ENCODE data around the gene RASIP1.
"Not testable (repeated sequence)": the region's sequence is repeated elsewhere in the genome, so short reads cannot be mapped to it uniquely, and the experiment has no call there.

The RASIP1 gene

GRCh38 chr19:48718711-48719231, 21.6 kb downstream of the RASIP1 start:
- Histone ChIP-seq H3K4ac (ENCODE audit: low read depth in 1 of 2, low read length in 2 of 2) (no peak overlapping the region), H2AFZ (ENCODE audit: low read depth, low read length) (no peak overlapping the region), H4K8ac (ENCODE audit: low read length) (no peak overlapping the region), H3K27ac (ENCODE audit: low read length, poor library complexity, severe bottlenecking) (no peak overlapping the region), H2AK5ac (ENCODE audit: low read length, severe bottlenecking) (no peak overlapping the region), H2BK12ac (ENCODE audit: low read length in 2 of 2) (peak overlapping the region in 1 of 2 experiments; percentile 70), H2BK5ac (ENCODE audit: low read depth, low read length, poor library complexity, severe bottlenecking) (no peak overlapping the region), H3K4me2 (ENCODE audit: low read length, poor library complexity, severe bottlenecking) (no peak overlapping the region), H3K4me3 (ENCODE audit: insufficient read depth in 1 of 2, low read depth in 1 of 2, low read length in 2 of 2) (no peak overlapping the region), H3K18ac (ENCODE audit: low read depth in 1 of 2, low read length in 2 of 2) (no peak overlapping the region), H4K91ac (ENCODE audit: low read length) (no peak overlapping the region), H3K27me3 (ENCODE audit: control insufficient read depth in 1 of 2, insufficient read depth in 1 of 2, low read length in 2 of 2) (no peaks in the 10 kb centered on the region), H3K36me3 (ENCODE audit: control insufficient read depth in 1 of 2, insufficient read depth in 2 of 2, low read depth in 1 of 2, low read length in 2 of 2) (no peaks in the 10 kb centered on the region), H2BK15ac (ENCODE audit: low read depth, poor library complexity, severe bottlenecking) (no peak overlapping the region), H3K9ac (ENCODE audit: low read length) (no peak overlapping the region), H2BK120ac (ENCODE audit: low read depth, low read length) (no peak overlapping the region), H3K79me1 (replicated peaks; ENCODE audit: low read length, poor library complexity, severe bottlenecking) (peaks cover 8% of the 10 kb centered on the region), H3K23ac (ENCODE audit: low read length in 2 of 2) (no peak overlapping the region), H3K14ac (ENCODE audit: low read length in 2 of 2) (no peak overlapping the region), H3K9me3 (ENCODE audit: control insufficient read depth, low read length) (no peaks in the 10 kb centered on the region), H3K4me1 (ENCODE audit: control insufficient read depth, insufficient read depth, low read depth, low read length) (peaks cover 22% of the 10 kb centered on the region)
- DNase-seq = no peak
- WGBS = 71% methylated on average over 15 of the region's 15 CpGs

- H2BK120ac ChIP-seq (ENCODE audit: low read depth, low read length); H3K4me2 ChIP-seq (ENCODE audit: low read length, poor library complexity, severe bottlenecking); H4K91ac ChIP-seq (ENCODE audit: low read length); H3K4me3 ChIP-seq (ENCODE audit: insufficient read depth in 1 of 2, low read depth in 1 of 2, low read length in 2 of 2); H3K14ac ChIP-seq (ENCODE audit: low read length in 2 of 2); H3K27ac ChIP-seq (ENCODE audit: low read length, poor library complexity, severe bottlenecking); H3K4ac ChIP-seq (ENCODE audit: low read depth in 1 of 2, low read length in 2 of 2); H3K23ac ChIP-seq (ENCODE audit: low read length in 2 of 2); H3K36me3 ChIP-seq (ENCODE audit: control insufficient read depth in 1 of 2, insufficient read depth in 2 of 2, low read depth in 1 of 2, low read length in 2 of 2); H2BK12ac ChIP-seq (ENCODE audit: low read length in 2 of 2); H3K18ac ChIP-seq (ENCODE audit: low read depth in 1 of 2, low read length in 2 of 2); H2BK5ac ChIP-seq (ENCODE audit: low read depth, low read length, poor library complexity, severe bottlenecking); H2AFZ ChIP-seq (ENCODE audit: low read depth, low read length); H2AK5ac ChIP-seq (ENCODE audit: low read length, severe bottlenecking); H2BK15ac ChIP-seq (ENCODE audit: low read depth, poor library complexity, severe bottlenecking); DNase-seq; H3K9me3 ChIP-seq (ENCODE audit: control insufficient read depth, low read length); H3K27me3 ChIP-seq (ENCODE audit: control insufficient read depth in 1 of 2, insufficient read depth in 1 of 2, low read length in 2 of 2); H3K9ac ChIP-seq (ENCODE audit: low read length); H4K8ac ChIP-seq (ENCODE audit: low read length): not testable (repeated sequence)
- H3K79me1 ChIP-seq (replicated peaks; ENCODE audit: low read length, poor library complexity, severe bottlenecking) = peaks cover 14% of the 10 kb centered on the region
- WGBS = 93% methylated on average over 12 of the region's 13 CpGs
- H3K4me1 ChIP-seq (ENCODE audit: control insufficient read depth, insufficient read depth, low read depth, low read length) = peaks cover 27% of the 10 kb centered on the region
Measured at GRCh38 chr19:48718106-48718505, 22.3 kb downstream of the RASIP1 start.

DNA sequence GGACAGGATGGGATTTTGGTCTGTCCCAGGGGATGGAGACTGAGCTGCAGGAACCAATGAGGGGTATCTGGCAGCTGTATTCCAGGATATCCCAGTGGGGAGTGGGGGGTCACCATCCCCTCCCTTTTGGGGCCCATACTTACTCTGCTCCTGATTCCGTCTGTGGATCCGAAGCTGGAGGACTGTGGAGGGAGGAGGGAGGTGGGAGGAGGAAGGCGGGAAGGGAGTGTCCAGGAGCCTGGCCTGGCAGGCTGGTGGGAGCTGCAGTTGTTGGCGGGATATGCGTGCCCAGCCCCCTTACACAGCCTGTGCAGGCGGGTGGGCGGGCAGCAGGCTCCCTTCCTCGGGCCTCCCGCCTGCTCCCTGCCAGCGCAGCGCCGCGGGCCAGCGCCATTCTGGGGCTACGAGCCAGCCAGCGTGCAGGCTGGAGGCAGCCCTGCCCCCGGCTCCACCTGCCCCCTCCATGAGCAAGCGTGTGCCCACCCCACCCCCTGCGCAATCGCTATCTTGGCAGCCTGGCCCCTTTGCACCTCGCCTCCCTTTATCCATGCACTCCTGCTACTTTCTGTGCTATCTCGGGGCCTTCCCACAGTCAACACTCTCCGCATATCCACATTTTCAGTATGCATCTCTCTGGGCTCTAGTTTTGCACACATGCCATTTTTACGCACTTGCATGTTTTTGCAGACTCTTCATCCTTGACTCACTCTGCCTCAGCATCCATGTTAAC, 23.7 kb downstream of the RASIP1 start:
- Histone ChIP-seq H3K9me3 (ENCODE audit: control insufficient read depth, low read length) (no peaks in the 10 kb centered on the region), H3K23ac (ENCODE audit: low read length in 2 of 2) (no peak overlapping the region), H3K4me1 (ENCODE audit: control insufficient read depth, insufficient read depth, low read depth, low read length) (peaks cover 31% of the 10 kb centered on the region), H3K18ac (ENCODE audit: low read depth in 1 of 2, low read length in 2 of 2) (peak overlapping the region; percentile 61 to 86), H2BK120ac (ENCODE audit: low read depth, low read length) (peak overlapping the region; percentile 57), H3K4ac (ENCODE audit: low read depth in 1 of 2, low read length in 2 of 2) (peak overlapping the region; percentile 47 to 62), H3K79me1 (replicated peaks; ENCODE audit: low read length, poor library complexity, severe bottlenecking) (peaks cover 18% of the 10 kb centered on the region), H4K8ac (ENCODE audit: low read length) (peak overlapping the region; percentile 30), H2AFZ (ENCODE audit: low read depth, low read length) (peak overlapping the region; percentile 92), H3K4me3 (ENCODE audit: insufficient read depth in 1 of 2, low read depth in 1 of 2, low read length in 2 of 2) (peak overlapping the region; percentile 39 to 82), H2BK15ac (ENCODE audit: low read depth, poor library complexity, severe bottlenecking) (peak overlapping the region; percentile 13), H3K9ac (ENCODE audit: low read length) (peak overlapping the region; percentile 90), H3K36me3 (ENCODE audit: control insufficient read depth in 1 of 2, insufficient read depth in 2 of 2, low read depth in 1 of 2, low read length in 2 of 2) (no peaks in the 10 kb centered on the region), H4K91ac (ENCODE audit: low read length) (peak overlapping the region; percentile 78), H3K14ac (ENCODE audit: low read length in 2 of 2) (peak overlapping the region in 1 of 2 experiments; percentile 35), H3K27ac (ENCODE audit: low read length, poor library complexity, severe bottlenecking) (no peak overlapping the region), H3K4me2 (ENCODE audit: low read length, poor library complexity, severe bottlenecking) (peak overlapping the region; percentile 57), H2AK5ac (ENCODE audit: low read length, severe bottlenecking) (peak overlapping the region; percentile 62), H3K27me3 (ENCODE audit: control insufficient read depth in 1 of 2, insufficient read depth in 1 of 2, low read length in 2 of 2) (no peaks in the 10 kb centered on the region), H2BK12ac (ENCODE audit: low read length in 2 of 2) (peak overlapping the region in 1 of 2 experiments; percentile 65), H2BK5ac (ENCODE audit: low read depth, low read length, poor library complexity, severe bottlenecking) (no peak overlapping the region)
- peak; percentile 22 for DNase-seq
- WGBS = 12% methylated on average over 24 of the region's 24 CpGs

DNA sequence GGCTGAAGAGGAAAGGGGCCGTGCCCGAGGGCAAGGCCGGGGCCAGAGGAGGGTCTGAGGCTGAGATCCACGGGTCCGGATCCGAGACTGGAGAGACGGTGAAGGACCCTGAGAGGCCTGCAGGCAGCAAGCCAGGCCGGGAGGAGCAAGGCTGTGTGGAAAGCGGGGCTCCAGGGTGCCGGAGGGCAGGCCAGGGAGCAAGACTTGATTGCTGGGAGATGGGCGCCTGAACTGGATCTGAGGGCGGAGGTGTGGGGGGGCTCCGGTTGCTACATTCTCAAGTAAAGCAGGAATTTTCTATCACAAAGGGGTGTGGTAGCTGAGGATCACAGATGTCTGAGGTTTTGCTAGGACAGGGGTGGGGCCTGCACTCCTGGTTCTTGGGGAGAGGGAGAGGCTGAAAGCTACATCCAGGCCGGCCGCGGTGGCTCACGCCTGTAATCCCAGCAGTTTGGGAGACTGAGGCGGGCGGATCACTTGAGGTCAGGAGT, 24.7 kb downstream of the RASIP1 start:
- H3K23ac ChIP-seq (ENCODE audit: low read length in 2 of 2) = no peak overlapping the region
- peak overlapping the region; percentile 90 for H3K9ac ChIP-seq (ENCODE audit: low read length)
- H2BK15ac ChIP-seq (ENCODE audit: low read depth, poor library complexity, severe bottlenecking) = peak overlapping the region; percentile 77
- no peaks in the 10 kb centered on the region for H3K27me3 ChIP-seq (ENCODE audit: control insufficient read depth in 1 of 2, insufficient read depth in 1 of 2, low read length in 2 of 2)
- H3K9me3 ChIP-seq (ENCODE audit: control insufficient read depth, low read length) = peaks cover 3% of the 10 kb centered on the region
- H2BK12ac ChIP-seq (ENCODE audit: low read length in 2 of 2) = peak overlapping the region in 1 of 2 experiments; percentile 24
- WGBS = 95% methylated on average over 15 of the region's 19 CpGs
- peak overlapping the region in 1 of 2 experiments; percentile 37 for H3K18ac ChIP-seq (ENCODE audit: low read depth in 1 of 2, low read length in 2 of 2)
- H4K8ac ChIP-seq (ENCODE audit: low read length) = no peak overlapping the region
- no peaks in the 10 kb centered on the region for H3K36me3 ChIP-seq (ENCODE audit: control insufficient read depth in 1 of 2, insufficient read depth in 2 of 2, low read depth in 1 of 2, low read length in 2 of 2)
- H3K27ac ChIP-seq (ENCODE audit: low read length, poor library complexity, severe bottlenecking) = no peak overlapping the region
- peak overlapping the region in 1 of 2 experiments; percentile 82 for H3K4me3 ChIP-seq (ENCODE audit: insufficient read depth in 1 of 2, low read depth in 1 of 2, low read length in 2 of 2)
- no peak overlapping the region for H2AK5ac ChIP-seq (ENCODE audit: low read length, severe bottlenecking)
- no peak overlapping the region for H3K14ac ChIP-seq (ENCODE audit: low read length in 2 of 2)
- no peak overlapping the region for H2BK5ac ChIP-seq (ENCODE audit: low read depth, low read length, poor library complexity, severe bottlenecking)
- H3K4me1 ChIP-seq (ENCODE audit: control insufficient read depth, insufficient read depth, low read depth, low read length) = peaks cover 29% of the 10 kb centered on the region
- no peak overlapping the region for H2BK120ac ChIP-seq (ENCODE audit: low read depth, low read length)
- DNase-seq = no peak
- H3K4me2 ChIP-seq (ENCODE audit: low read length, poor library complexity, severe bottlenecking) = no peak overlapping the region
- H4K91ac ChIP-seq (ENCODE audit: low read length) = peak overlapping the region; percentile 84
- peaks cover 18% of the 10 kb centered on the region for H3K79me1 ChIP-seq (replicated peaks; ENCODE audit: low read length, poor library complexity, severe bottlenecking)
- H2AFZ ChIP-seq (ENCODE audit: low read depth, low read length) = no peak overlapping the region
- peak overlapping the region in 1 of 2 experiments; percentile 92 for H3K4ac ChIP-seq (ENCODE audit: low read depth in 1 of 2, low read length in 2 of 2)
